ENCODE data around the gene NLE1.

DNA sequence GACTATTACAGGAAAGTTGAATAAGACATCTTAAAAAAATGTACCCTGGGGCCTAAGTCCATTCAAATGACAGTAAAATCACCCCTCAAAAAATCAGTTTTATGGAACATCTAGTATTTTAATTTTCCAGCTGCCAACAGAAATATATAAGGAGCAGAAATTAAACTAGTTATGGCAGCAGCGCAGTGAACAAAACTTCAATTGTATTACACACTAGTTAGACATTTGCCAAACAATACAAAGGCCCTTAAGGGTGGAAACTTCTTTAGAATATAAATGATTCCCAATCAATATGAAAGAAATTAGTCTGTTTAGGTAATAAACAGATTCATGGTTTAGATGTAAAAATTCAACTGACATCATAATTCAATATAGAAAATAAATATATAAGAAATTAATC is 60.5 kb downstream of the NLE1 start:
- TF ChIP-seq, protein P1, sequence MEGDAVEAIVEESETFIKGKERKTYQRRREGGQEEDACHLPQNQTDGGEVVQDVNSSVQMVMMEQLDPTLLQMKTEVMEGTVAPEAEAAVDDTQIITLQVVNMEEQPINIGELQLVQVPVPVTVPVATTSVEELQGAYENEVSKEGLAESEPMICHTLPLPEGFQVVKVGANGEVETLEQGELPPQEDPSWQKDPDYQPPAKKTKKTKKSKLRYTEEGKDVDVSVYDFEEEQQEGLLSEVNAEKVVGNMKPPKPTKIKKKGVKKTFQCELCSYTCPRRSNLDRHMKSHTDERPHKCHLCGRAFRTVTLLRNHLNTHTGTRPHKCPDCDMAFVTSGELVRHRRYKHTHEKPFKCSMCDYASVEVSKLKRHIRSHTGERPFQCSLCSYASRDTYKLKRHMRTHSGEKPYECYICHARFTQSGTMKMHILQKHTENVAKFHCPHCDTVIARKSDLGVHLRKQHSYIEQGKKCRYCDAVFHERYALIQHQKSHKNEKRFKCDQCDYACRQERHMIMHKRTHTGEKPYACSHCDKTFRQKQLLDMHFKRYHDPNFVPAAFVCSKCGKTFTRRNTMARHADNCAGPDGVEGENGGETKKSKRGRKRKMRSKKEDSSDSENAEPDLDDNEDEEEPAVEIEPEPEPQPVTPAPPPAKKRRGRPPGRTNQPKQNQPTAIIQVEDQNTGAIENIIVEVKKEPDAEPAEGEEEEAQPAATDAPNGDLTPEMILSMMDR (IDR thresholded peaks at IDR 0.05): no peak
- TF ChIP-seq POLR2AphosphoS5 (IDR thresholded peaks at IDR 0.05): no peak
